SKM-1 treated with dmso at 0.1 percent for 144 hours (cell line): Measurements from ENCODE around the gene ARF6.
"Not testable (repeated sequence)": the region's sequence is repeated elsewhere in the genome, so short reads cannot be mapped to it uniquely, and the experiment has no call there.

Experiments used
- DNase-seq: peaks from one replicate; lab custom pipeline; 2025; ENCODE audit not compliant: unreplicated experiment; lab: John Stamatoyannopoulos, UW

The ARF6 gene

DNA sequence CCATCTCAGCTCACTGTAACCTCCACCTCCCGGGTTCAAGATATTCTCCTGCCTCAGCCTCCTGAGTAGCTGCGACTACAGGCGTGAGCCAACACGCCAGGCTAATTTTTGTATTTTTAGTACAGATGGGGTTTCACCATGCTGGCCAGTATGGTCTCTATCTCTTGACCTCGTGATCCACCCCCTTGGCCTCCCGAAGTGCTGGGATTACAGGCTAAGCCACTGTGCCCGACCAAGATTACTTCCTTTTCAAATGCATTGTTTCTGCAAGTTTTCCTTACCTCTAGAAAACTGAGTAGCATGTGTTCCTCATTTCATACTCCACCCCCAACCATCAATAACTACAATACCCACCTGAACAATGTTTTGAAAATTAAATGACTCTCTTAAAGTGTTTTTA is 13.1 kb downstream of the ARF6 start:
- no peak for DNase-seq

- DNase-seq = no peak
Measured at GRCh38 chr14:49907186-49907585, 14.3 kb downstream of the ARF6 start.

DNA sequence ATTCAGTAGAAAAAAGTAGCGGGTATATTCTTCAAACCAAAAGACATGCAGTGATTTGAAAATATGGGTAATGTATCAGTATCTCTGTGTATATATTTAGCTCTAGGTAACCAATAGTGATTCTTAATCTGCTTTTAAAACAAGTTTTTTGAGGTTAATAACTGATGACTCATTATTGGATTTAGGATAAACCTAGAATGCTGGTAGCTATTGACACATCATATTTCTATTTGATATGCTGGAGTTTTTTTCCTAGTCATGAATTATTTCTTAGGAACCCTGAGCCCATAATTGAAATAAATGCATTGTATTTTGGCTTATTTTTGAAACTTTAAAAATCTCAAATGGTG is 15.5 kb downstream of the ARF6 start:
- DNase-seq = no peak

GRCh38 chr14:49909016-49909415 is 16.1 kb downstream of the ARF6 start:
- no peak for DNase-seq

DNA sequence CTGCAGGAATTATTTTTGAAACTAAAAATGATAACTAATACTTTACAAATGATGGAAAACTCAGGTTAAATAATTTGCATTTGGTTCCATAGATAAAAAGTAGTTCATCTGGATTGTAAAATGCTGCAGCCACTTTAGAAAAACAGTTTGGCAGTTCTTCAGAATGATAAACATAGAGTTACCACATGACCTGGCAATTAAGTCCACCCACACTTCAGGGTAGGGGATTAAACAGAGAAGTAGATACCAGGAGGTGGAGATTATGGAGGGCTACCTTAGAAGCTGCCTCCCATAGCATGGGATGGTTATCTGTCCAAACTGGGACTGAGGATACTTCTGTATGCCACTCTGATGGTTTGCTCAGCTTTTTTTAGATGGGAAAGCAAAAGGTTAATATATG is 22.2 kb downstream of the ARF6 start:
- no peak for DNase-seq

DNA sequence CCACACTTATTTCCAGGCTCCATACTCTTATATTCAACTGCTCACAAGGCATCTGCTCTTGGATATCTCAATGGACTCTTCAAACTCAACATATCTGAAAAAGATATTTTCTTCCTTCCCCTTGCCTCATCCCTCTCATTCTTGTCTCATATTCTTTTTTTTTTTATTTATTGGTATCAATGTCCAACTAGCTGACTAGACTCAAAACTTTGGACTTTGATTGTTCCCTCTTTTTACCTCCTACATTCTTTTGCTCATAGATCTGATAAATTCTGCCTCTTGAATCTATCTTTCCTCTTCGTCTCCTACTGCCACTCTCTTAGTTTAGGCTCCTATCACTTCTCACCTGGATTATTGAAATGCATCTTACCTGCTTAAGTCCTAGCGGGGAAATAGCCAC is 25.8 kb downstream of the ARF6 start:
- DNase-seq = no peak

DNA sequence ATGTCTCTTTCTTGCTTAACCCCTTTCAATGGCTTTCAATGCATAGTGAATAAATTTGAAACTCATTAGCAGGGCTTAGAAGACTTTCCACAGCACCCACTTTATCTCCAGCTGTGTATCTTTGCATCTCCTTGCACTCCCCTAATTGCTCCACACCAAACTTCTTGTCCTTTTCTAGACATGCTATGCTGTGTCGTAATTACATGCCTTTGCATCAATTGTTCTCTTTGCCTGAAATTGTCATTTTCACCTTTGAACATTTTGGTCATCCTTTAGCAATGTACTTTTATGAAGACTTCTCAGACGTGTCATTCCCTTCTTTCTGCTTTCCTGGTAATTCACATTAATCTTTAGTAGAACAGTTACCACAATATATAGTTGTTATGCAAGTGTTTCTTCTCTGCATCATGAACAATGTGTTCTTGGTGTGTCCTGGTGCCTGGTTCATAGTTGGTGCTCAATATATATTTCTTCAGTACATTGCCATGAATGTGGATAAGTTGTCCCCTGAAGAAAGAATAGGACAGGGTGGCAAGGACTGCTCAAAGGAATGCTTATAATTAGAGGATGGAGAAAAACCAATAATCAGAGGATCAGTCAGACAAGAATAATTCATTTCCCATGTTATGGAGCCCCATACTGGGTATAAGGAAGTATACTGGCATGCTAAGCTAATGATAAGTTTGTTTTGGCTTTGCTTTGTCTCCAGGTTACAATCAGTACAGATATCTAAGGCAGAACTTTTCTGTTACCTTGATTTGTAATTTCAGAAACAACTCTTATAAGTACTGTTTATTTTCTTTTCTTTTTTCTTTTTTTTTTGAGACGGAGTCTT is 27.2 kb downstream of the ARF6 start:
- DNase-seq = no peak

DNA sequence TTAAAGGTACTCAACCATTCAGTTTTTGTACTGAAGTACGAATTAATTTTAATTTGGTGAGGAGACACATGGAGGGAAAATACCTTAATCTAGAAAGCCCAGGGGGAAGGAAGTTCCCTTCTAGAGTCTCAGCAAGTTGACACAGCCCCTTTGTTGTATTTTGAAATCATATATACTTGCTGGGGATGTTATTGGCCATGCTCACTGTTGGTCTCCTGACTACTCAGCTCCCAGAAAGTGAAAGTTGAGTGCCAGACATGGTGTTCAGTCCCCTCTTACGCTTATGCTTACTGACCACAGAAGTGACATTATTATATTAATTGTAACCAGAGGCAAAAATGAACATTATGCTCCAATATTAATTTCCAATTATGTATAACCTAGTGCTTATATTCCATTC is 28.1 kb downstream of the ARF6 start:
- no peak for DNase-seq

- DNase-seq = no peak
Measured at GRCh38 chr14:49921401-49921800, 28.5 kb downstream of the ARF6 start.

DNA sequence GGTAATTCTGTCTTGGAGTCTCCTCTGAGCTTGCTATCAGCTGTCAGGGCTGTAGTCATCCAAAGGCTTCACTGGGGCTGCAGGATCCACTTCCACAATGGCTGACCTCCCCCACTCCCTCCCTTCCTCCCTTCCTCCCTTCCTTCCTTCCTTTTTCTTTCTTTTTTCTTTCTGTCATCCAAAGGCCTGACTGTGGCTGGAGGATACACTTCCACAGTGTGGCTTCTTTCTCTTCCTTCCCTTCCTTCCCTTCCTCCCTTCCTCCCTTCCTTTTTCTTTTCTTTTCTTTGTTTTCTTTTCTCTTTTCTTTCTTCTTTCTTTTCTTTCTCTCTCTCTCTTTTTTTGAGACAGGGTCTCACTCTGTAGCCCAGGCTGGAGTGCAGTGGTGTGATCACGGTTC is 30.6 kb downstream of the ARF6 start:
- DNase-seq = no peak

DNA sequence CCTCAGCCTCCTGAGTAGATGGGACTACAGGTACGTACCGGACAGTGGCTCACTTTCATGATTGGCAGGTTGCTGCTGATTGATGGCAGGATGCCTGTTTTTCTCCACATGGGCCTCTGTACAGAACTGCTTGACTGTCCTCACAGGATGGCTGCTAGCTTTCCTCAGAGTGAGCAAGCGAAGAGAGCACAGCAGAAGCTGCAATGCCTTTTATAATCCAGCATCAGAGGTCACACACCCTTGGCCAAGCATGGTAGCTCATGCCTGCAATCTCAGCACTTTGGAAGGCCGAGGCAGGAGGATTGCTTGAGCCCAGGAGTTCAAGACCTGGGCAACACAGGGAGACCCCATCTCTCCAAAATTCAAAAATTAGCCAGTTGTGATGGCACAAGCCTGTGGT is 31.0 kb downstream of the ARF6 start:
- DNase-seq = no peak

GRCh38 chr14:49924852-49925251 is 32.0 kb downstream of the ARF6 start:
- no peak for DNase-seq

DNA sequence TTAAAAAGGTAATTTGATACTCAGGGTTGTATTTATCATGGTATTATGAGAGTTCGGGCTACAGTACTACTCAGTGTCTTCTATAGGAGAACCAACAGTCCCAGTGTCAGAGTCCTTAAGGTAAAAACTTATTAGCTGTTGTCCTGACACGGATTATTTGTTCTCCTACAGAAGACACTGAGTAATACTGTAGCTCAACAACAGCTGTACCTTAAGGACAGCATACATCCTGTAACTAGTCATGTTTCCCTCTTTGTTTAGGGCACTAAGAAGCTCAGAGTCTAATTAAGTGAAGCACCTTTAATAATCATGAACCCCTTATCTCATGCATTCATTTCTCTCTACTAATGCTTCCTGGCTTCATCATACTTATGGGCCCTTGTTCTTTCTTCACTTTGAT is 33.9 kb downstream of the ARF6 start:
- DNase-seq = no peak

- DNase-seq = no peak
Measured at GRCh38 chr14:49928015-49928414, 35.1 kb downstream of the ARF6 start.

DNA sequence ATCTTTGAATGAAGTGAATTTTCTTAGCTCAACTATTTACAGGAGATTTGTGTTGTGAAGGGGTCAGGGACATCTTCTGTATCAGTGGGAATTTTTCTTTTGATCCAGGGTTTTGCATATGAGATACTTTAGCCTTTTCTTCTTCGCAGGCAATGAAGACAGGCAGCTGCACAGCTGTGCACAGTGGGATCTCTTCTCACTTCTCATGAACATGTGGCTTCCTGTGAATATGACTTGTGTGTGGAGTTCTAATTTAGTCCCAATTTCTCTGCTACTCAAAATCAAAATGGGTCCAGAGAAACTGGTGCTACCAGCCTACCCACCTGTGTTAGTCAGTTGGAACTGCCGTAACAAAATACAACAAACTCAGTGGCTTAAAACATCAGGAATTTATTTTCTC is 37.8 kb downstream of the ARF6 start:
- no peak for DNase-seq

GRCh38 chr14:49931523-49931922 is 38.6 kb downstream of the ARF6 start:
- DNase-seq = no peak

DNA sequence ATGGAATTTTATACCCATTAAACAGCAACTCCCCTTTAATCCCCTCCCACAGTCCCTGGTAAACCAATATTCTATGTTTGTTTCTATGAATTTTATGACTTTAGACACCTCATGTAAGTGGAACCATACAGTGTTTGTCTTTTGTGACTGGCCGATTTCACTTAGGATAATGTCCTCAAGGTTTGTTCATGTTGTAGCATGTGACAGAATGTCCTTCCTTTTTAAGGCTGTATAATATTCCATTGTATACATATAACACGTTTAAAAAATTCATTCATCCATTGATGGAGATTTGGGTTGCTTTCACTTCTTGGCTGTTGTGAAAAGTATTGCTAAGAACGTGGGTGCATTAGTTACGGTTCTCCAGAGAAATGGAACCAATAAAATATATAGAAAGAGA is 40.2 kb downstream of the ARF6 start:
- no peak for DNase-seq

- no peak for DNase-seq
Measured at GRCh38 chr14:49933704-49934103, 40.8 kb downstream of the ARF6 start.

GRCh38 chr14:49934646-49935045 is 41.8 kb downstream of the ARF6 start:
- no peak for DNase-seq

GRCh38 chr14:49935526-49935925 is 42.6 kb downstream of the ARF6 start:
- no peak for DNase-seq

DNA sequence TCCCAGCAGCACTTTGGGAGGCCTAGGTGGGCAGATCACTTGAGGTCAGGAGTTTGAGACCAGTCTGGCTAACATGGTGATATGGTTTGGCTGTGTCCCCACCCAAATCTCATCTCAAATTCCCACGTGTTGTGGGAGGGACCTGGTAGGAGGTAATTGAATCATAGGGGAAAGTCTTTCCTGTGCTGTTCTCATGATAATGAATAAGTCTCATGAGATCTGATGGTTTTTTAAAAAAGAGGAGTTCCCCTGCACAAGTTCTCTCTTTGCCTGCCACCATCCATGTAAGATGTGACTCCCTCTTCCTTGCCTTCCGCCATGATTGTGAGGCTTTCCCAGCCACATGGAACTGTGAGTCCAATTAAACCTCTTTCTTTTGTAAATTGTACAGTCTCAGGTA is 43.4 kb downstream of the ARF6 start:
- not testable (repeated sequence) for DNase-seq

- DNase-seq = not testable (repeated sequence)
Measured at GRCh38 chr14:49936882-49937281, 44.0 kb downstream of the ARF6 start.

DNA sequence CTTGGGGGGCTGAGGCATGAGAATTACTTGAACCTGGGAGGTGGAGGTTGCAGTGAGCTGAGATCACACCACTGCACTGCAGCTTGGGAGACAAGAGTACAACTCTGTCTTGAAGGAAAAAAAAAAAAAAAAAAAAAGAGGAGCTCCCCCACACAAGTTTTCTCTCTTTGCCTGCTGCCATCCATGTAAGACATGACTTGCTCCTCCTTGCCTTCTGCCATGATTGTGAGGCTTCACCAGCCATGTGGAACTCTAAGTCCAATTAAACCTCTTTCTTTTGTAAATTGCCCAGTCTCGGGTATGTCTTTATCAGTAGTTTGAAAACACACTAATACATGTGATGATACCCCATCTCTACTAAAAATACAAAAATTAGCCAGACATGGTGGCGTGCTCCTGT is 46.3 kb downstream of the ARF6 start:
- not testable (repeated sequence) for DNase-seq
